ENCODE results near the gene COQ2. TPM values are rescaled to one million over a fixed set of nuclear protein-coding genes. Genes with fewer than 3 reads are reported as not detected.

The COQ2 gene
- total and polyA plus RNA-seq, 2 experiments from 2014 or later = 21.1 to 25.3 TPM

GRCh38 chr4:83232082-83232481, 52.5 kb downstream of the COQ2 start:
- Mint-ChIP-seq H3K4me3 (no peak overlapping the region), H3K36me3 (ENCODE audit: low read depth) (no peaks in the 10 kb centered on the region), H3K9me3 (no peaks in the 10 kb centered on the region), H3K27ac (no peak overlapping the region), H3K4me1 (peaks cover 14% of the 10 kb centered on the region; the same call in 2 of the 3 replicates), H3K27me3 (ENCODE audit: insufficient read depth, low read depth, poor library complexity) (peaks cover 4% of the 10 kb centered on the region)
- Histone ChIP-seq H4K20me1 (replicated peaks; ENCODE audit: insufficient read depth) (no peaks in the 10 kb centered on the region), H3K79me2 (replicated peaks; ENCODE audit: insufficient read depth) (no peaks in the 10 kb centered on the region), H3K4me3 (no peak overlapping the region), H3K27me3 (ENCODE audit: insufficient read depth) (no peaks in the 10 kb centered on the region), H3K4me1 (ENCODE audit: insufficient read depth) (no peaks in the 10 kb centered on the region), H3F3A (replicated peaks; ENCODE audit: low read depth) (no peaks in the 10 kb centered on the region), H3K27ac (ENCODE audit: low read depth) (no peak overlapping the region), H2AFZ (no peak overlapping the region), H3K36me3 (ENCODE audit: insufficient read depth) (no peaks in the 10 kb centered on the region), H3K4me2 (no peak overlapping the region), H3K9me2 (ENCODE audit: insufficient read depth) (peaks cover 10% of the 10 kb centered on the region; the same call in 1 of the 2 replicates)
- ATAC-seq = no peak
- no peak for DNase-seq (ENCODE audit: low spot score)
- TF ChIP-seq ZNF331 (CRISPR knock-in tag; IDR thresholded peaks at IDR 0.05; ENCODE audit: low read depth) (no peak), NANOG (IDR thresholded peaks at IDR 0.05; ENCODE audit: borderline replicate concordance) (no peak), ETS1 (IDR thresholded peaks at IDR 0.05) (no peak), EZH2 (IDR thresholded peaks at IDR 0.05; ENCODE audit: low read depth, unreplicated experiment) (no peak), EZH2phosphoT487 (IDR thresholded peaks at IDR 0.05; ENCODE audit: unreplicated experiment) (no peak), POLR2AphosphoS5 (IDR thresholded peaks at IDR 0.05; ENCODE audit: low read depth) (no peak), ZNF462 (CRISPR knock-in tag; IDR thresholded peaks at IDR 0.05) (no peak), REST (IDR thresholded peaks at IDR 0.05; ENCODE audit: unreplicated experiment) (no peak)
